LoVo (cell line): ENCODE results near the gene TBC1D1.

Experiments used
- DNase-seq: peaks from one replicate; pipeline ENCODE4 v3.0.0-alpha.2; 2016; ENCODE audit warnings: low spot score

TBC1D1 gene

DNA sequence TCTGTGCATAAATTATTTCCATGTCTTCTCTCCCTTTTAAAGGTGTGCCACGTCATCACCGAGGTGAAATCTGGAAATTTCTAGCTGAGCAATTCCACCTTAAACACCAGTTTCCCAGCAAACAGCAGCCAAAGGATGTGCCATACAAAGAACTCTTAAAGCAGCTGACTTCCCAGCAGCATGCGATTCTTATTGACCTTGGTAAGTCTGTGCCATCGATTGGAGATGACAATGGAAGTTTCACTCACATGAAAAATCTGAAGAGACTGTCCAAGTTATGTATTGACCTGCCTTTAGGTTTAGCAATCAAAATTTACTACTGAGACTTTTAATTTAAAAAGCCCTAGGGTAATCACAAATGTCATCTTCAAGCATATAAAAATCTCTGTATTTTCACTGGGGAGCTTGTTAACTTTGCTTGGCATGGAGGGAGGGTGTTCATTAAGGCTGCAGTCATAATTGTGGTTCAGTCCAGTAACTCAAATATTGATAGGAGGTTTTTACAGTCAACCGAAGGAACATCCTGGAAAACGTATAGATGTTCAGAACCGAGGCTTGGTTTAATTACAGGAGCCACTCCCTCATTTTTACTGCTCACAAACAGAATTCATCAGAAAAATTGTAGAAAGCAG lies 212.2 kb downstream of the TBC1D1 start:
- DNase-seq: no peak

DNA sequence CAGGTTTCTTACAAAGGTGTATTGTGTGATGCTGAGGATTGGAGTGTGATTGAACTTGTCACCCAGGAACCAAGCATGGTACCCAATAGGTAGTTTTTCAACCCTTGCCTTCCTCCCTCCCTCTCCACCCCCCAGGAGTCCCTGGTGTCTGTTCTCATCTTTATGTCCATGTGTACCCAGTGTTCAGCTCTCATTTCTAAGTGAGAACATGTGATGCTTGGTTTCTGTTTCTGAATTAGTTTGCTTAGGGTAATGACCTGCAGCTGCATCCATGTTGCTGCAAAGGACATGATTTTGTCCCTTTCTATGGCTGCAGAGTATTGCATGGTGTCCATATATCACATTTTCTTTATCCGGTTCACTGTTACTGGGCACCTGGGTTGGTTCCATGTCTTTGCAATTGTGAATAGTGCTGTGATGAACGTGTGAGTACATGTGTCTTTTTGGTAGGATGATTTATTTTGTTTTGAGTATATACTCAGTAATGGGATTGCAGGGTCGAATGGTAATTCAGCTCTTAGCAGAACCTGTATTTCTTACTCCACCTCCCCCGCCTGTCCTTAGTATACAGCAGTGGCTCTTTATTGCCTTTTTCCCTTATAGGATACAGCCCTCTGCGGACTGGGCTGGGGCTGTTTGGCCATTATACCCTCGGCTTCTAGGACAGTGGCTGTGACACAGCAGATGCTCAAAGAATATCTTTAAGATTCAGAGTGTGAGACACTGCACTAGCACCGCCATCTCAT lies 214.8 kb downstream of the TBC1D1 start:
- no peak for DNase-seq

DNA sequence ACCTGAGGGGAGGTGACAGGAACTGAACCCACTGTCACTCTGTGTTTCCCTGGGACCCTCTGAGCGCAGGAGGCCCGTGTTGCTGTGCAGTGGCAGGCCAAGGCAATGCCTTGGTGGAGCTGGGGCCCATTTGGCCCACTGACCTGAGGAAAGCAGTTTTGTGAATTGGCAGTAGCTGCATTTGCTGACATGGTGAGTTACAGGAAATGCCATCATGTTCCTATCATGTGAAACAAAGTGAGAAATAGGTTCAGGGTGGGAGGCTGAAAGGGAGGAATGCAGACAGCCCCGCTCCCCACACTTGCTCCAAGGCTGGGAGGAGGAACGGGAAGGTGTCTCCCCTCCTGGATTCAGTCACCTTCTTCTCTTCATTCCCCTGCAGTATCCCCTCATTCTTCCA lies 215.4 kb downstream of the TBC1D1 start:
- DNase-seq: no peak

DNA sequence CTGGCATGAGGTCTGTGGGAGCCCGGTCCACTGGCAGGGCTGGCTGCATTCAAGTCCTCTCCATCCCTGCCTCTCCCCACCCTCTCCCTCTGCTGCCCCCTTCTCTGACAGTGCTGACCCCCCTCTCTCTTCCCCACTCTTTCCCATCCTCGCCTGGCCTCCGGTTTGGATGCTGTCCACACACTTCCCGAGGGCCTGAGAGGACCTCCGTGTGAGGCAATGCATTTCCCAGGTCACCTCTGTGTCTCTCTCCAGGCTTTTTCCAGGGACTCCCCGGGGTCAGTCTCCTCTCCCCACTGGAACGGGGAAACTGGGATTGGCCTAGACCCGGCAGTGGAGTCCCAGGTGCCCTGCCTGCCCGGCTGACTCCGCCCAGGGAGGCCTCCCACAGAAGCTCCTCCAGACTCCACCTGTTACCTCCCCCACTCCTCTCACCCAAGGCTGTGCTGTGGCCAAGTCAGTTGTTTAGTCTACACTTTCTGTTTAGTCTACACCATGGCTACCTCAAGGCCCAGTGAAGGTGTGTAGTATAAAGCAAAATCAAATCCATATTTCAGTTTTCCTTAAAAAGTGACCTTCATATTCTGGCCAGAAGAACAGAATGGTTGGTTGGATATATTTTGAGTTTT lies 216.1 kb downstream of the TBC1D1 start:
- DNase-seq: no peak

DNA sequence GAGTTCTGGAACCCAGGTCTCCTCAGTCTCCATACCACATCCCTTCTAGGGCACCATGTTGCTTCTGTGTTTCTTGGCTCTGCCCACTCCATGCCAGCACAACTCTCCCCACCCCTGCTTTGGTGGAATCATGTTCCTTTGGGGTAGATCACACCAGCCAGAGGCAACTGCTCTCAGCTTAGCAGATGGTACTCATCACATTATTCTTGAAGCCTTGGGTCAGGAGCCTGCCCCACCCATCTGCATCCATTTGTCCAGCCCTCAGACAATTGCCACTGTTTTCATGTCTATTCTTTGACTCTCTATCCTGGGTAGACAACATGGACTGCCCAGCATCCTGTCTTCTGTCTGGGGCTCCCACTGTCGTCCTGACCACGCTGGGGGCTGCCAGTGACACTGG lies 216.9 kb downstream of the TBC1D1 start:
- no peak for DNase-seq

DNA sequence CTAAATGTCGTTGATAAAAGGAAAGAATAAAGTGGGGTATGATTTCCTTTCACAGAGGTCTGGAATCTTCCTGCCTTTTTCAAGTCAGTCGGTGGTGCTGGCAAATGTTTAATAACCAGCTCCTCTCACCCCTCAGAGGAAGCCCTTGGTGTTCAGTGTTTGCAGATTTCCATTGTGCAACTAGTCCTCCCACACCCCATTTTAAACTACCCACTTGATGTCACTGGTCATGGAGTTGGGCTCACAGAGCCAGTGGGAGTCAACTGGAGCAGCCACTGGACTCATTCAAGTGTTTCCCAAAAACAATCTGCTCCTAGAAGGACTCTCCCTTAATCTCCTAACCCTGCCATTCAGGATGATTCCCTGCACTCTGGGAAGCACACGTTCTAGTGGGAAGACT lies 218.5 kb downstream of the TBC1D1 start:
- DNase-seq: no peak

DNA sequence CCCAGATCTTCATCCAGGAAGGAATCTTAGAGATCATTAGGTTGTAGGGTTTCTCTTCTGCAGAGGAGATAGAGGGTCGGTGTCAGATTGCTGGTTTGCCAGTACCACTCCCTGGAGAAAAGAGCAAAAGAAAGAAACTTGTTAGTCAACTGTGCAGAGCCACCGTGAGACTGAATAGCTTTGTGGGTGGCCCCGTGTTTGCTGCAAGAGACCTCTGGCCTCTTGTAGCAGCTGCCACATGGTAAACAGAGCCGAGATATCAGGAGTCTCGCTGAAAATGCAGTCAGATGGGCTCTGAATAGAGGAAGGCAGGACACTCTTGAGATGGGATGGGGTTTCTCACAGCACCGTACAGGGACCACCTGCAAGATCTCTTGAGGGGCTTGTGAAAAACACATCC lies 219.0 kb downstream of the TBC1D1 start:
- DNase-seq: no peak

DNA sequence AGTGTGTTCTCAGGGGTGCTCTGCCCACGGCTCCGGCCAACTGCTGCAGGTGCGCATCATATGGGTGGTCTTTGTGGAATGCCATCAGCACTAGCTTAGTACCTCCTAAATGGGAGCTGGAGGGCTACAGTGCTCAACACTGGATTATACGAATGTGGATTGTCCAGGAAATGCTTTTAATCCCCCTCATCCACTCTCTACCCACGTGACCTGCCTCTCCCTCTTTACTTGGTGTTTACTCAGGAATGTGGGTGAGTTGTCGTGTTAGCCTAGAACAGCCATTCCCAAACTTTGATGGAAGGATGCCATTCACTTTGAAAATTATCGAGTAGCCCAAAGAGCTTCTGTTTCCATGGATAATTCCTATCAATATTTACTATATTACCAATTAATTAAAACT lies 220.1 kb downstream of the TBC1D1 start:
- DNase-seq: no peak

DNA sequence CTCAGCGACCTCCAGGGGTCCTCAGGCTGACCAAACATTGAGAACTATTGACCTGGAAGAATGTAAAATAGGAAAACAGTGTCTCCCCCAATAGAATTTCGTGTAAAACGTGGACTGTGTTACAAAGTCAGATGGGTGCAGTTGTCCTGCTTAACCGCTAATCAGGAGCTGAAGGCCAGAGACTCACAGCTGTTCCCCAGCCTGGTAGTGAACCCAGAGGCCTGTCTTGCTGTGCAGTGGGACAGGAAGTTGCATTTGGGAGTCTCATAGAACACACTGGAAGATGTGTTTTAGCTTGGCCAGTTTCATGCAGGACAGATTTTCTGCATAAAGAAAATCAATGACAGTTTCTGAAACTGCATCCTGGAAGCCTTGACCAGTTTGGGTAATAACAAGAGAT lies 220.8 kb downstream of the TBC1D1 start:
- DNase-seq: no peak

DNA sequence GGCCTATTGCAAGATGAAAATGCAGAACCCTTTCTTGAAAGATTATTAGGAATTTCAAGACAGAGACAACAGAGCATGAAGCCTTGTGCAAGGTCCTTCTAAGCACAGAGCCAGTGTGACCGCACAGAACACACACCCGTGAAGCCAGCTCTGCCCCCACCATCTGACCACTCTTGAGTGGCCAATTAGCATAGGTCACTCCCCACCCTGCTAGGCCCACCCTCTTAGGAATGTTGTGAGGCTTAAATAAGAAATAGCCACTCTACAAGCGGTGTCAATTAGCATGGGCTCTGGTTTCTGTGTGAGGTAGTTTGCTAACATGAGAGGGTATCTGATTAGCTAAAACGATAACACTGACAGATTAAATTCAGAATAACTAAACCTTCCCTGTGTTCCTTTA lies 222.2 kb downstream of the TBC1D1 start:
- DNase-seq: no peak

DNA sequence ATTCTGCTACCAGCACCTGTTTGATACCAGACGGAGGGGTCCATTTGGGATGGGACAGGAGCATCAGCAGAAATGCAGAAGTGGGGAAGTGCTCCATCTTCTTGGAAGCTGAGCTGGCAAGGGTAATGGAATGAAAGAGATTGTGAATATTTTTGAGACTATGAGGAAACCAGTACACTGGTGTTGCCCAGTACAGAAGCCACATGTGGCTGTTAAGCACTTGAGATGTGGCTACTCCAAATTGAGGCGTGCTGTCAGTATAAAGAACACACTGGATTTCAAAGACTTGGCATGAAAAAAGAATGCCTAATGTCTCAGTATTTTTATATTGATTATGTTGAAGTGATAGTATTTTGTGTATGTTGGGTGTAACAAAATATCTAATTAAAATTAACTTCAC lies 222.7 kb downstream of the TBC1D1 start:
- DNase-seq: no peak

DNA sequence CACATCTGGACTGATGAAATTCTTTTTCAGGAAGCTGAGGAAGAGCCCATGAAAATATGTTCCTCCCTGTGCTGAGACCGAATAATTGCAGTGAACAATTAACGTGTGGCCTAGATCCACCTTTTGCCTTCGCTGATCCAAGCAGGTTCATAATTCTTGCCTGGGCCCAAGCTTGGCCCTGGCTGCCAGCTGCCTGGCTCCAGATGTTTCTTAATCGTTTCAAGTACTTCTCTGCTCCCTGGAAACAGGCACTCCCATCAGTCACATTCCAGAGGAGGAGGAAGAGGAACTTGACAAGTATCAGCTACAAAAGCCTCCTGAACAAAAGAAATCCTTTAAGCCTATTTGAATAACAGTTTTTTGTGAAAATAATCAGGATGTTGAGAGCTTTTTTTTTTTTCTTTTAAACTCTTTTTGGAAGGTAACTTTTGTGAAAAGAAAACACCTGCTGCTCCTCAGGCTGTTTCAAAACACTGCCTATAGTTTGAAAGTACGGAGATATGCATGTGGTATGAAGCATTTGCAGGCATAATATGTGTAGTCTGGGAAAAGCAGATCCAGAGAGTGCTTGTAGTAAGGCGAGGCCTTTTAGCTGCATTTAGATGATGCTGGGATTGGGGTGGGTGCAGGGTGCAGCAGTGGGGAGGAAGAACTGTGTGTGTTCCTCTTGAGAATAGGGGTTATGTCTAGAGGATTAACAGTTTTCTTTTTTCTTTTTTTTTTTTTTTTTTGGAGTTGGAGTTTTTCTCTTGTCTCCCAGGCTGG lies 223.7 kb downstream of the TBC1D1 start:
- DNase-seq: no peak

DNA sequence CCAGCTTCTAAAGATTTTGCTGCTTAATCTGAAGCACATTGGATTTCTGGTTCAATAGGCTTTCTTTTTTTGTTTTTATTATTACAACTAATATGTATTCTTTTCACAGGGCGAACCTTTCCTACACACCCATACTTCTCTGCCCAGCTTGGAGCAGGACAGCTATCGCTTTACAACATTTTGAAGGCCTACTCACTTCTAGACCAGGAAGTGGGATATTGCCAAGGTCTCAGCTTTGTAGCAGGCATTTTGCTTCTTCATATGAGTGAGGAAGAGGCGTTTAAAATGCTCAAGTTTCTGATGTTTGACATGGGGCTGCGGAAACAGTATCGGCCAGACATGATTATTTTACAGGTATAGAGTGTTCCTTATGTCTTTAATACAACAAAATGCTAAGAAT lies 224.7 kb downstream of the TBC1D1 start:
- no peak for DNase-seq

DNA sequence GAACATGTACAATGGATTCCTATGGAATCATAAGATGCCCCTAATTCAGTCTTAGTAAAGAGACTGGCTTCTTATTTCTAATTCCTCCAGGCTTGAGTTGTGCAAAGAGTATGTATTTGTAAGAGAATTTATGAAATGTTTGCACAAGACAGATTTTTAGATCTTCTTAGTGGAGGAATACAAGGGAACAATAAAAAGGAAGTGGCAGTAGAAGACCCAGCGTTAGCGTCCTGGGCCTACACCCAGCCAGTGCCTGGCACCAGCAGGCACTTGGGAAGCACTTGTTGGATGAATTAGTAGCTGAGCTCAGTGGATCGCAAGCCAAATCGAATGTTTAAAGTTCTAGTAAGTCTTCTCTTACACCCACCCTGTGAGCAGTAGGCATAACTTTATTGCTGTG lies 226.7 kb downstream of the TBC1D1 start:
- no peak for DNase-seq

DNA sequence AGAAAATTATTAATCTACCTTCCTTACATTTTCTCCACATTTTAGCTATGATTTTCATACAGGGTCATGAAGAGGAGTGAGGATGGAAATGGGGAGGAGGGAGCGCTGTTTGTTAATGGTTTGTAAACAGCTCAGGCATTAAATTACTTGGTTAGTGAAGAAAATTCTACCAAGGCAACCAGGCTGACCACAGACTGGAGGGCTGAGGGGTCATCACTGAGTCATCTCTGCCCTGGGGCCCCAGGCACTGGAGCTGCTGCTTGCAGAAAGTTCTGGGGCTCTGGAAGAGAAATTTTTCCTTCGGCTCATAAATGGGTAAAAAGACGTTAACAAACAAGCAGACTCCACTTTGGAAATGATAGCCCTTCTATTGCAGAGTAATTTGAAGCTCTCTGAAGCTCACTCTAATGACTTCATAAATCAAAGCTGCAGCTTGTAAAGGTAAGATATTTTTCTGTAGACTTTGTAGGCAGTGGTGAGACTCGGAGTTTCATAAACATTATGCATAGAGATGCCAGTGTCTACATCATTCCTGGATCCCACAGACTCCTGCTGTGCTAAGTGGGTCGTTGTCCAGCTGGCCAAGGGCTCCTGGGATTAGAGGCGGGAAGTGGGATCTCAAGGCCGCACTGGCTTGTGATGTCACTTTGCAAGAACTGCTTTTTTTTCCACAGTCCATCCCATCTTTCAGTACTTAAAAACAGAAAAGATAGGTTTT lies 228.9 kb downstream of the TBC1D1 start:
- no peak for DNase-seq

DNA sequence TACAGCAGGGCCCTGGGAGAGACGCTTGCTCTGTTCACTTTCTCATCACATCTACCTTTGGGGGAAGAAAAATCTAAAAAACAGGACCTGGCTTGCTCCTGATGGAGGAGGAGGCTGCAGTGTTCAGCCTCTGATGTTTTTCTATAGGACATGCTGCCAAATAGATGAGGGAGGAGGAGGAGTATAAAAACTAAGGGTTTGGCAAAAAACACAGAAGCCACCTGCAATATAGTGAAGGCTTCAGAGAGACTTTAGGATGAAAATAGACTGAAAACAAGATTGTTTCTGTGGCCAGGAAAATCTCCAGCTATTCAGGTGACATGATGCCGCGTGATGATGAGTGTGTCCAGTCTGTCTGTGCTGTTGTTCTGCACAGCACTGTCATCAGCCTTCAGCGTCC lies 229.9 kb downstream of the TBC1D1 start:
- no peak for DNase-seq

DNA sequence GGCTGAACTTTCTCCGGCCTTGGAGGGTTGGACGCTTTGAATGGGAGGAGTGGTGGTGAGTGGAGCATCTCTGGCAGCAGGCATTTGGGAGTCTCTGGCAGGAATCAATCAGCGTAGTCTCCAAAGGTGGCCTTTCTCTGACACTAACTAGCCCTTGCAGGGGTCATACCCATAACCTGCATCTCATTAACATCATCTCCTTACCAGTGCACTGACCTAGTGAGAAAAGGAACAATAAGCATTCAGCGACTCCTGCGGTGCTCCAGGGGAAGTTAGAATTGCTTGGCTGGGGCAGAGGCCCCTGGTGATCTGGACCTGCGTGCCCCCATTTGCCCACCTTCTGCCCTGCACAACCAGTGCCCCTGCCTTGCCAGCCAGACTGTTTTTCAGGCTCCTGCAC lies 231.2 kb downstream of the TBC1D1 start:
- DNase-seq: no peak

DNA sequence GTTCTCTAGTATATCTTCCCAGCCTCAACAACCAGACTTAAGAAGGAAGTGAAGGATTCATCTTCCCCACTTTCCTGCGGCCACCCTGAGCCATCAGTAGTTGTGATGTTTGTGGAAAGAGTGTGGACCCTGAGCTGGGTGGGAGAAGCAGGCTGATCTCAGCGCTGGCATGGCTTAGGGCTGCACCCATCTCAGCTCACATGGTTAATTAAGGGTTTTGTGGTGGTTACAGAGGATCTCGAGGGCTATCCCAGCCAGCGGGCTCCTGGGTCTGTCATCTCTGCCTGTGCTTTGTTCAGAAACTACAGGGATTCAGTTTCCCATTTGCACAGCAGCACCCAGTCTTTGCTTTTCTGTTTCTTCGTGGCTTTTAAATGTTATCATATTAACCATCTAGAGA lies 232.7 kb downstream of the TBC1D1 start:
- DNase-seq: no peak

DNA sequence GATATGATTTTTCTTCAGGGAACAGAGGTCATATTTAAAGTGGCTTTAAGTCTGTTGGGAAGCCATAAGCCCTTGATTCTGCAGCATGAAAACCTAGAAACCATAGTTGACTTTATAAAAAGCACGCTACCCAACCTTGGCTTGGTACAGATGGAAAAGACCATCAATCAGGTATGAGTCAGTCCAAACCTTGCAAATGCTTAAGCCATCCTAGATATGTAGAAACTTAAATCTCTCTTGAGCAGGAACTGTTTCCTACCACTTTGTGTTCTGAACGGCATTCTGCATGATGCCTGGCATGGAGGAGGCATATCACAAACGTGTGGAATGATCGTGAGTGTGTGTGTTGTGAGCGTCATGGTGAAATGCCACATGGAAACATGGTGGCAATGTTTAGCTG lies 234.1 kb downstream of the TBC1D1 start:
- DNase-seq: no peak

DNA sequence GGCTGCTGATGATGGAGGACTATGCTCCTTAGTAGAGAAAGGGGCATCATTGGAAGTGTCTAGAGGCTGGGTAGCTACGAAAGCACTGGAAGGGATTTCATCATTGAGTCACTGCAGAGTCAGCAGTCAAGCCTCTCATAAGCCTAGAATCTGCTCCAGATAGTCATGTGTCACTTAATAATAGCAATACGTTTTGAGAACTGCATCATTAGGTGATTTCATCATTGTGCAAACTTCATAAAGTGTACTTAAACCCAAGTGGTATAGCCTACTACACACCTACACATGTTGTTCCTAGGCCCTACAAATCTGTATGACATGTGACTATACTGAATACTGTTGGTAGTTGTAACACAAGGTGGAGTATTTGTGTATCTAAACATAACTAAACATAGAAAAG lies 234.9 kb downstream of the TBC1D1 start:
- DNase-seq: no peak

DNA sequence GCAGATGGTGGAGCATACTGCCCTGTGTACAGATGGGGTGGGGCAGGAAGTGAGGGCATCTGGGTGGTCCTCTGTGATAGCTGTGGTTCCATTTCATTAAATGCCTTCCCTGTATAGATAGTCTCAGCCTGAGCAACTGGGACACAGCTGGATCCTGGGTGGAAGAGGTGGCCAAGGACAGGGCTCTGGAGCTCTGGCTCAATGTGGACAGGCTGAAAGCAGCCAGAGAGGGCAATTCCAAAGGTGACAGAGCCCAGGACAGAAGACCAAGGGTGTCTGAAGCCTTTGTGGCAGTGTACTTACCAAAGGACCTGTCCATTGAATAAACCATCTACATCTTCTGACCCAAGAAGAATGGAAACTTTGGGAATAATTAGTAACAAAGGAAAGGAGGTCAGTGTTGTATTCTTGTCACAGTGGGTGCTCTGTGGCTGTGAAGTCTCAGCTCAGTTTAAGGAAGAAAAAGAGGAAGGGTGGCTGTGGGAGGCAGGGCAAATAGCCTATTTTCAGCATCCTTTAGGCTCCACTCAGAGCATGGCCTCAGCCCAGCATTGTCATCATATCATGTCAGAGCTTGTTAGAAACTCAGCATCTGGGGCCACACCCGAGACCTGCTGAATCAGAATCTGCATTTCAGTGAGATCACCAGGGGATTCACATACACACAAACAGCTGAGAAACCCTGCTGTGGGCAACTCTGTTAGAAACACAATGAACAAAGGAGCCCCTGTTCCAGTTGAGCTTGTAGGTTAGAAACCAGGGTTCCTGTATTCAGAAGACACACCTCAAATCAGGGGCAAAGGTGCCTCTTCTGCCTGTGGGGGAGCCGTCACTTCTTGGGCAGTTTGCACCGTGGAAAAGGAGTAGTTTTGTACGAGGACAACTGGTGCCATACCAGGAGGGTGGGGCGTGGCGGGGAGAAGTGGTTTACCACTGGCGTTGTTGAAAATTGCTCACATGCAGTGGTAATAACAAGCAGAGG lies 237.9 kb downstream of the TBC1D1 start:
- DNase-seq: peak; percentile 88
